ENCODE results near the gene ADGRF4. TPM values are rescaled to one million over a fixed set of nuclear protein-coding genes. Genes with fewer than 3 reads are reported as not detected.

ADGRF4 gene
- total and polyA plus RNA-seq, 2 of the 8 experiments (the other 6 are each of a cell fraction or from before 2014, with no cell fraction given): 0.02 TPM; not detected in 1

GRCh38 chr6:47766445-47766844, 68.1 kb downstream of the ADGRF4 start:
- H3K79me1 ChIP-seq (ENCODE audit: low read depth, low read length): no peaks in the 10 kb centered on the region
- no peak overlapping the region for H2BK15ac ChIP-seq (ENCODE audit: low read length)
- ChIA-PET CTCF (ENCODE audit: partially characterized antibody) (interaction anchor here (0.9 kb wide), 1 partner anchor 9 kb away, joined by 4 read pairs; no protein-coding TSS in a partner anchor), POLR2A (ENCODE audit: partially characterized antibody) (no interaction called here)
- DNase-seq (ENCODE audit: low read depth in 1 of 2, low spot score in 2 of 2): no peak
- no peak overlapping the region for H3K56ac ChIP-seq (replicated peaks; ENCODE audit: insufficient read length, low read depth, low read length)
- H2AFZ ChIP-seq (ENCODE audit: low read length): no peak overlapping the region
- no peaks in the 10 kb centered on the region for H3K36me3 ChIP-seq (ENCODE audit: control insufficient read depth in 2 of 4, insufficient read depth in 4 of 4, low read length in 3 of 4)
- H3K9ac ChIP-seq (replicated peaks in 1 of 4; ENCODE audit: extremely low read depth in 1 of 4, low read depth in 3 of 4, low read length in 3 of 4): no peak overlapping the region
- no peak overlapping the region for H3K23ac ChIP-seq (ENCODE audit: insufficient read length)
- no peak overlapping the region for H3K4me2 ChIP-seq (ENCODE audit: insufficient read depth in 1 of 2, low read depth in 2 of 2, low read length in 2 of 2)
- H3K27ac ChIP-seq (ENCODE audit: low read depth, low read length): no peak overlapping the region
- H3K27me3 ChIP-seq (replicated peaks in 1 of 4; ENCODE audit: control insufficient read depth in 3 of 4, extremely low read depth in 1 of 4, insufficient read depth in 3 of 4, low read length in 3 of 4): peaks cover 0 to 1% (median 0%) of the 10 kb centered on the region in 4 experiments; a peak in 1 of 7 replicates
- no peak overlapping the region for H3K4ac ChIP-seq (replicated peaks; ENCODE audit: insufficient read length, low read depth, low read length)
- no peak overlapping the region for H4K91ac ChIP-seq (replicated peaks; ENCODE audit: insufficient read length, low read length)
- H3K9me3 ChIP-seq (ENCODE audit: insufficient read depth in 2 of 2, low read depth in 1 of 2, low read length in 1 of 2): no peaks in the 10 kb centered on the region
- H4K8ac ChIP-seq (ENCODE audit: extremely low read depth, insufficient read depth, low read length): no peak overlapping the region
- no peak overlapping the region for H3K18ac ChIP-seq (ENCODE audit: extremely low read depth, low read length)
- no peak overlapping the region for H2BK20ac ChIP-seq (ENCODE audit: low read length)
- H3K23me2 ChIP-seq (ENCODE audit: low read depth, low read length): no peaks in the 10 kb centered on the region
- no peak overlapping the region for H2AK5ac ChIP-seq (ENCODE audit: low read depth, low read length)
- H3K4me3 ChIP-seq (ENCODE audit: extremely low read depth in 1 of 4, insufficient read depth in 2 of 4, low read depth in 3 of 4, low read length in 4 of 4): no peak overlapping the region
- H3K14ac ChIP-seq (ENCODE audit: insufficient read length): no peak overlapping the region
- no peak overlapping the region for H4K5ac ChIP-seq (ENCODE audit: insufficient read length, low read depth, low read length)
- TF ChIP-seq CTBP2 (IDR thresholded peaks at IDR 0.05; ENCODE audit: borderline replicate concordance, insufficient read depth, insufficient read length, low read length) (no peak), PHF8 (conservative IDR thresholded peaks at IDR 0.05; ENCODE audit: low read depth, low read length) (no peak), SP2 (IDR thresholded peaks at IDR 0.05; ENCODE audit: low read length) (no peak), KDM1A (IDR thresholded peaks at IDR 0.05; ENCODE audit: borderline replicate concordance, low read length) (no peak)
- no peaks in the 10 kb centered on the region for H4K20me1 ChIP-seq (replicated peaks in 1 of 2; ENCODE audit: control insufficient read depth in 1 of 2, insufficient read depth in 2 of 2, low read length in 2 of 2)
- H2BK5ac ChIP-seq (ENCODE audit: low read depth, low read length): no peak overlapping the region
- WGBS, 2 experiments (ENCODE audit: extremely low coverage in 1 of 2, insufficient coverage in 1 of 2, insufficient read length in 1 of 2, insufficient replicate concordance in 2 of 2, low coverage in 1 of 2, low lambda C conversion rate in 2 of 2, missing lambda C conversion rate in 1 of 2): 94% methylated on average over 3 of the region's 3 CpGs; no CpG with 5 or more reads in 1 of the 2 experiments
- FAIRE-seq: no peak
- no peak overlapping the region for H2BK120ac ChIP-seq (replicated peaks; ENCODE audit: low read depth, low read length)
- no peak overlapping the region for H2BK12ac ChIP-seq (ENCODE audit: low read depth, low read length)
- no peaks in the 10 kb centered on the region for H3K4me1 ChIP-seq (replicated peaks in 1 of 4; ENCODE audit: control insufficient read depth in 3 of 4, insufficient read depth in 4 of 4, low read length in 3 of 4)
- H3K79me2 ChIP-seq (ENCODE audit: control insufficient read depth in 1 of 2, insufficient read depth in 2 of 2, low read length in 2 of 2): no peaks in the 10 kb centered on the region

Measured in H1 (cell line).